AG04449 (cell line): ENCODE data around the gene RING1.

Experiments
- CTCF ChIA-PET: fragments of 350-600 bp; formaldehyde crosslinking; extraction: SDS; loops from one replicate; lab custom pipeline; 2021; ENCODE audit warnings: antibody characterized with exemption; lab: Yijun Ruan, JAX
- POLR2A ChIA-PET: fragments of 400-600, 350-600 bp; formaldehyde crosslinking; extraction: SDS; loops from one replicate; lab custom pipeline; 2020; ENCODE audit warnings: antibody characterized with exemption, inconsistent platforms; lab: Yijun Ruan, JAX
- DNase-seq: peaks from one replicate; pipeline ENCODE4 v3.0.0-alpha.2; 2010; ENCODE audit warnings: low read depth, low spot score
- H3K4me3 ChIP-seq: 2 replicates; pipeline ENCODE4 v1.5.1; 2011; ENCODE audit warnings: low read depth, mild to moderate bottlenecking, control low read depth, low read length
- TF ChIP-seq, protein P1 (sequence below): IDR thresholded peaks from one replicate; pipeline ENCODE4 v1.5.1; 2011; ENCODE audit warnings: mild to moderate bottlenecking, moderate library complexity, low read length, control low read depth, inconsistent platforms; ENCODE audit not compliant: insufficient read depth; ENCODE audit errors: missing control alignments

Gene RING1

DNA sequence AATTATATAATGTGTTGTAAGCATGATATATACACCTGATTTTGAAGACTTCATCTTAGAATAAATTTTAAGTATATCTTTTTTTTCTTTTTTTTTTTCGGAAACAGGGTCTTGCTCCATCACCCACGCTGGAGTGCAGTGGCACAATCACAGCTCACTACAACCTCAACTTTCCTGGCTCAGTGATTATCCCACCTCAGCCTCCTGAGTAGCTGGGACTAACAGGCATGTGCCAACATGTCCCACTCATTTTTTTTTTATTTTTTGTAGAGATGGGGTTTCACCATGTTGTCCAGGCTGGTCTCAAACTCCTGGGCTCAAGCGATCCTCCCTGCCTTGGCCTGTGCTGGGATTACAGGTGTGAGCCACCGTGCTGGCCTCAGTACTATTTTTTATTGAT, 46.3 kb downstream of the RING1 start:
- no peak overlapping the region for H3K4me3 ChIP-seq
- POLR2A ChIA-PET: interaction anchor here (0.9 kb wide), 1 partner anchor 17 kb away, joined by 3 read pairs; the partner anchor contains the start of genes RPS18 and VPS52
- CTCF ChIA-PET: interaction anchor here (0.7 to 1.4 kb wide), 3 partner anchors 16 to 121 kb away, joined by 3 to 5 read pairs (median 4); partner anchors contain the start of gene RGL2
- DNase-seq: no peak
- TF ChIP-seq, protein P1, sequence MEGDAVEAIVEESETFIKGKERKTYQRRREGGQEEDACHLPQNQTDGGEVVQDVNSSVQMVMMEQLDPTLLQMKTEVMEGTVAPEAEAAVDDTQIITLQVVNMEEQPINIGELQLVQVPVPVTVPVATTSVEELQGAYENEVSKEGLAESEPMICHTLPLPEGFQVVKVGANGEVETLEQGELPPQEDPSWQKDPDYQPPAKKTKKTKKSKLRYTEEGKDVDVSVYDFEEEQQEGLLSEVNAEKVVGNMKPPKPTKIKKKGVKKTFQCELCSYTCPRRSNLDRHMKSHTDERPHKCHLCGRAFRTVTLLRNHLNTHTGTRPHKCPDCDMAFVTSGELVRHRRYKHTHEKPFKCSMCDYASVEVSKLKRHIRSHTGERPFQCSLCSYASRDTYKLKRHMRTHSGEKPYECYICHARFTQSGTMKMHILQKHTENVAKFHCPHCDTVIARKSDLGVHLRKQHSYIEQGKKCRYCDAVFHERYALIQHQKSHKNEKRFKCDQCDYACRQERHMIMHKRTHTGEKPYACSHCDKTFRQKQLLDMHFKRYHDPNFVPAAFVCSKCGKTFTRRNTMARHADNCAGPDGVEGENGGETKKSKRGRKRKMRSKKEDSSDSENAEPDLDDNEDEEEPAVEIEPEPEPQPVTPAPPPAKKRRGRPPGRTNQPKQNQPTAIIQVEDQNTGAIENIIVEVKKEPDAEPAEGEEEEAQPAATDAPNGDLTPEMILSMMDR: no peak

DNA sequence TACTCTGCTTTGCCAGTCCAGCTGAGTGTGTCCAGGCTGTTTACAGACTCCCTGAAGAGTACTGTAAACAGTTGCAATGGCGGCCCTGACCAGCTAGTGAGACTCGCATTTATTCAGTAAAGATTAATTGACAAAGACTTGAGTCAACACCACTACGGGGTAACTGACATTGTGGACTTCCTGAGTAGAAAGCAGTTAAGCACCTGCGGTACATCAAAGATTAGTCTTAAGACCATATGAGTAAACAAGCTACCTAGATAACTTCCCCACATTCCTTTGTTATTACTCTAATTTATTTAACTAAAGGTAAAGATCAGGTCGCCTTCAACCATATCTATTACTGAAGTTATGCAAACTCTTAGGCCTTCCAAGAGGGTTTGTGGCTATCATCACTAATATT, 50.7 kb downstream of the RING1 start:
- TF ChIP-seq, protein P1: no peak
- no peak for DNase-seq
- CTCF ChIA-PET: interaction anchor here (1.1 kb wide), 3 partner anchors 10 to 98 kb away, joined by 4 to 6 read pairs (median 5); partner anchors contain the start of gene VPS52
- no peak overlapping the region for H3K4me3 ChIP-seq
- POLR2A ChIA-PET: interaction anchor here (1.8 kb wide), 1 partner anchor 287 kb away, joined by 6 read pairs; no protein-coding TSS in a partner anchor
